GM12873 (cell line): ENCODE results near the gene ST3GAL2.

Experiments used
- TF ChIP-seq, protein P1 (sequence below): IDR thresholded peaks from 2 replicates; pipeline ENCODE4 v1.5.1; 2012; ENCODE audit warnings: low read depth, mild to moderate bottlenecking, moderate library complexity, low read length, control low read depth; ENCODE audit not compliant: insufficient read depth; ENCODE audit errors: missing control alignments

Gene ST3GAL2

DNA sequence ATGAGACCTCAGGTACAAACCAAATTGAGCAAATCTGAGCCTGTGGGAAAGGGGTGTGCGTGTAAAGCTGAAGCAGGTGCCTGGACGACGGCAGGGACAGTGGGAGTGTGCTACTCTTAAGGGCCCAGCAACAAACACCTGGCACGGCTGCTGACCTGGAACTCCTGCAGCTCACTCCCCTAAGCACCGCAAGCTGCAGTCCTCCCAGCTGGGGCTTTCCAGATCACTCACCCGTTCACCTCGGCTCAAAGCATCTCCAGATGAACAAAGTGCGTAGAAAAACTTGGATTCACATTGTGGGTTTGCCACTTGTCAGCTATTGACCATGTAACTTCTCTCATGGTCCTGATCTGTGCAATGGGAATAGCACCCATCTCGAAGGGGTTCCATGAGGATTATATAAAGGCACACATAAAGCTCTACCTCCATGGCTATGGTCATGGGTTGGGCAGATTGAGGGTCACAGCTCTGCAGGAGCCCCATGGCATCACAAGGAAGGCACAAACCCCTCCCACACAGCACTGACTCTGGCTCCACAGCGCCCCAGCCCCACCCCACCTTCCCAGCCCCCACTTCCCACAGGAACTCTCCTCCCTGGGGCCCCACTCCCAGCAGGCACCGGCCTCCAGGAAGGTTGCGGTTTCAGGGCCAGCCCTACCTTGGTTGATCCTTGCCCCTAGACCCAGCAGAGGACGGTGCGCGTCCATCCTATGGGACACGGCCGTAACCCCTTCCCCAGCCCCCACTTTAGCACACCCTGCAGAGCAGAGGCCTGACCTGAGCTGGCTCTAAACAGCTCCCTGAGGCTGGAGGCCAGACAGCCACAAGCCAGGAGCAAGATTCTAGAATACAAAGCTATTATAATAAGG, 21.9 kb downstream of the ST3GAL2 start:
- TF ChIP-seq, protein P1, sequence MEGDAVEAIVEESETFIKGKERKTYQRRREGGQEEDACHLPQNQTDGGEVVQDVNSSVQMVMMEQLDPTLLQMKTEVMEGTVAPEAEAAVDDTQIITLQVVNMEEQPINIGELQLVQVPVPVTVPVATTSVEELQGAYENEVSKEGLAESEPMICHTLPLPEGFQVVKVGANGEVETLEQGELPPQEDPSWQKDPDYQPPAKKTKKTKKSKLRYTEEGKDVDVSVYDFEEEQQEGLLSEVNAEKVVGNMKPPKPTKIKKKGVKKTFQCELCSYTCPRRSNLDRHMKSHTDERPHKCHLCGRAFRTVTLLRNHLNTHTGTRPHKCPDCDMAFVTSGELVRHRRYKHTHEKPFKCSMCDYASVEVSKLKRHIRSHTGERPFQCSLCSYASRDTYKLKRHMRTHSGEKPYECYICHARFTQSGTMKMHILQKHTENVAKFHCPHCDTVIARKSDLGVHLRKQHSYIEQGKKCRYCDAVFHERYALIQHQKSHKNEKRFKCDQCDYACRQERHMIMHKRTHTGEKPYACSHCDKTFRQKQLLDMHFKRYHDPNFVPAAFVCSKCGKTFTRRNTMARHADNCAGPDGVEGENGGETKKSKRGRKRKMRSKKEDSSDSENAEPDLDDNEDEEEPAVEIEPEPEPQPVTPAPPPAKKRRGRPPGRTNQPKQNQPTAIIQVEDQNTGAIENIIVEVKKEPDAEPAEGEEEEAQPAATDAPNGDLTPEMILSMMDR, result no peak

DNA sequence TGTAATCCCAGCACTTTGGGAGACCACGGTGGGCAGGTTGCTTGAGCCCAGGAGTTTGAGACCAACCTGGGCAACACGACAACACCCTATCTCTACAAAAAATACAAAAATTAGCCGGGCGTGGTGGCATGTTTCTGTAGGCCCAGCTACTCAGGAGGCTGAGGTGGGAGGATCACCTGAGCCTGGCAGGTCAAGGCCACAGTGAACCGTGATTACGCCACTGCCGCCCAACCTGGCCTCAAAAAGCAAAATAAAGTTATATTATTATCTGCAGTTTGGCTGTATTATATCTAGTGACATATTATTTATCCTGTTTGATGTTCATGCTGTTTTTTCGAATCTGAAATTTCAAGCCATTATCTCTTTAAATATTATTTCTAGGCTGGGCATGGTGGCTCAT, 26.5 kb downstream of the ST3GAL2 start:
- TF ChIP-seq, protein P1, result no peak

DNA sequence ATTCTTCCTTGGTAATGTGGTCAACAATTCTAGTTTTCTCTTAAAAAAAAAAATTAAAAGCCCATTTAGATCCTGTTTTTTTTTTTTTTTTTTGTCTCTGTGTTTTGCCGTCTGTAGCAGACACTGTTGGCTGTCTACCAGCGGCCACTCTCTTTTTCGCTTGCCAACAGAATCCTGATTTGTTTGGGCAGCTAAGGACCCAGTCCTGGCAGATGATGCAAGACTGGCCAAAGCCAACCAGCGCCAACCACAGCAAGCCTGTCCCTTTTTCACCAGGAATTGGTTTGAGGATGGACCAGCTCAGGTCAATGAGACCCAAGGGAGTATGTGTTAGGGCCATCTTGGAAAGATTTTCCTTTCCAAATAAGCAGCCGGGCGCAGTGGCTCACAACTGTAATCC, 28.2 kb downstream of the ST3GAL2 start:
- TF ChIP-seq, protein P1, result no peak

DNA sequence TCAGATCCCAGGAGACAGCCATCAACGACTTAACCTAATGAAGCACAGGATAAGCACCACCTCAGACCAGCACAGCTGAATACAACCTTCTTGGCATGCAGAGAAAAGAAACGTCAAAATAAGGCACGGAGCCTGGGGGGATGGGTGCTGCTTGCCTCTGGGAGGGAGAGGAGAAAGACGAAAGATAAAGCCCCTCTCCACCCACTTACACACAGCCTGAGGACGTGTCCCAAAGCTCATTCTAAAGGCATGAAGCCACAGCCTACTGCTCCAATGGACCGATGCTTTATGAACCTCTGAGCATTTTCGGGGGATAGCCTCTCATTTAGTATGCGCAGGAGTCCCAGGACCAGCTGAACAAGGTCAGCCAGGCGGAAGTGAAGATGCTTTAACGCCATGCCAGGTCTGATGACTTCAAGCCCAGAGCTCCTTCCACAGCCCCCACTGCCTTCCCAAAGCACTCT, 31.1 kb downstream of the ST3GAL2 start:
- TF ChIP-seq, protein P1, result no peak

DNA sequence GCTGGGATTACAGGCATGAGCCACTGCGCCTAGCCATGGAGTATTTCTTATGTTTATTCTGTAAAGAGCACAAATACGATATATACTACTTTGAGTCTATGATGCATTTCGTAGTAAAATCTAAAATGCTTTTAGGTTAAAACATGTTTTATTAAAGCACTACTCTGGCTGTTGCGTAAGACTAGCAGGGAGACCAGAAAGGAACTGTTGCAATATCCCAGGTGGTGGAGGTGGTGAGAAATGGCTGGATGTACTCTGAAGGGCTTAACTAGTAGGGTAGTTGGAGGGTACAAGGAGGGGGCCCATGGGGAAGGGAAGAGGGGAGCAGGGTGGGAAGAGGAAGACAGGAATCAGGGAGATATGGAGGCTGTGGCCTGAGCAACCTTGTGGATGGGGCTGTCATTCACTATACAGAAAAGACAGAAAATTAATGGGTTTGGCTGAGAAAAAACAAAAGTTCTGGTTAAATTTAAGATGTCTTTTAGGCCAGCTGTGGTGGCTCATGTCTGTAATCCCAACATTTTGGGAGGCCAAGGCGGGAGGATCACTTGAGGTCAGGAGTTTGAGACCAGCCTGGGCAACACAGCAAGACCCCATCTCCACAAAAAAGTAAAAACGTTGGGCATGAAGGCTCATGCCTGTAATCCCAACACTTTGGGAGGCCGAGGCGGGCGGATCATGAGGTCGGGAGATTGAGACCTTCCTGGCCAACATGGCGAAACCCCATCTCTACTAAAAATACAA, 35.8 kb downstream of the ST3GAL2 start:
- TF ChIP-seq, protein P1, result no peak

DNA sequence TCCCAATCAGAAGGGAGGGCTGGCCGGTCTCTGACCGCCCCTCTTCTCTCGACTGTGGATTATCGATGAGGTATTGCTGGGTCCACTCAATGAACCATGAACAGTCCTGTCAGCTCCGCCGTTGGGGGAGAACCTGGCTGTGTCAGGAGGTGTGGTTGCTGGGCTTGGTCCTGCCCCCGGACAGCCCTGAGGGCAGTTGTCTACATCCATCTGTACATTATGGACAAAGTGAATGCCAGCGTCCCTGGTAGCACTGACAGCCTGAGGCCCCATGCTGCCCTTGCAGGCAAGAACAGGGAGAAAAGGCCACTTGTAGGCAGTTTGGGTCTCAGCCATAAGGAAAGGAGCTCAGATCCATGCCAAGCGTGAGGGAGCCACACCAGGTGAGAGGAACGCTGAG, 38.9 kb downstream of the ST3GAL2 start:
- TF ChIP-seq, protein P1, result no peak

DNA sequence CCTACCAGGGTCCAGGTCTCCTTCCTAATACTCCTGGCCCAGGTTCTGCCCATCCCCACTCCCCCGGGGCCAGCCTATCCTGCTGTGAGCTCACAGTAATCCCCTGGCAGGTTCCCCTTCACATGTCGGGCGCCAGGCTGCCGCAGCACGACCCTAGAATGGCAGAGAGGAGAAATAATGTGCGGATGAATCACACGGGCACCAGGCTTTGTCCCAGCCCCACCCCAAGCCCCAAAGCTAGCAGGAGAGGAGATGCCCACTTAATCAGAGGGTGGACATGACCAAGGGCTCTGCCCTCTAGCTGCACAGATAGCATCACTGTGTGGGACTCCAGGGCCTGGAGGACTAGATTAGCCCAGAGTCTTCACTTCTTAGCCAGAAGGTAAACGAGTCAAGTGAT, 39.5 kb downstream of the ST3GAL2 start:
- TF ChIP-seq, protein P1, result no peak
